Measurements from ENCODE around the gene GCM1.

GCM1 gene

GRCh38 chr6:53103993-53104675 lies 44.5 kb downstream of the GCM1 start:
- DNase-seq: no peak

DNA sequence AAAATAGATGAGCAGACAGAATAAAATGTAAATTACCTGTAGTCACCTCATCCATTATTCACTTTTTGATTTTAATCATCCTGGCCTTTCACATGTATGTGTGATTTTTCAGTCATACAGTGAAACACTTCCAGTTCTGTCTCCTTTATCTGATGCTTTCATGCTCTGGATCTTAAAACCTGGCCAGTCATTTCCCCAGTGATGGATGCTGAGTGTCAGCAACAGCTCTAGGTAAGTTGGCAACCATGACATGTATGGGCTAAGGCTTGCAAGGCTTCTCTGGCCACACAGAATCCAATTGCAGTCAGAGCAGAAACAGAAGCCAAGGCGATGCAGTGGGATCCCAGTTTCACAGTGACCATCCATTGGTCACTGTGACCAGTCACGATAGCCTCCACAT lies 47.6 kb downstream of the GCM1 start:
- DNase-seq: no peak

- DNase-seq: no peak
Measured at GRCh38 chr6:53100561-53100960, 48.1 kb downstream of the GCM1 start.

DNA sequence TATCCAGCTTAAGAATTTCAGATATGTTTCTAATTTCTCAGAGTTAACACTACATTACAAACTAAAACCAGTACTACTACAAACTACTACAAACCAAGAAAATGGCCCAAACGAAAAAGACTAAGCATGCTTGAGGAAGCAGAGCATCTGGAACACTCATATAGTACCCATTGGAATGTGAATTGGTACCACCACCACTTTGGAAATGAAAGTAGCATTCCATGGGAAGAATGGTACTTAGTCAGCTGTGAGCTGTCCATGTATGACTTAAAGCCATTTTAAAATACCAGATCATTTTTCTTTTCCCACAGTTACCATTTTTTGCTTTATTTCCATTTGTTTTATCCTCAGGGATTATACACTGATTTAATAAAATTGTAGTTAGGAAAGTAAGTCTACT lies 52.9 kb downstream of the GCM1 start:
- no peak for DNase-seq

DNA sequence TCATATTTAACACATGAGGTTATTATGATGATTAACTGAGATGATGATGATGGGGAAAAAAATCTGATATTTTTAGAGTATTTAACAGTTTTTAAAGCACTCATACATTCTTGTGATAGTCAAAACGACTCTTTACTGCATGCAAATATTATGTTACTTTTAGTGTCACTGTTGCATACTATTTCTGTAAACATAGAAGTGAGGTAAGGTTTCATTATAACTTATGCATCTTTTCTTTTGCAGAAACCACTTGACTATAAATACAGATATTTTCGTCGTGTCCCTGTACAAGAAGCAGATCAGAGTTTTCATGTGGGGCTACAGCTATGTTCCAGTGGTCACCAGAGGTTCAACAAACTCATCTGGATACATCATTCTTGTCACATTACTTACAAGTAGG lies 53.4 kb downstream of the GCM1 start:
- no peak for DNase-seq

- no peak for DNase-seq
Measured at GRCh38 chr6:53090576-53090975, 58.1 kb downstream of the GCM1 start.

DNA sequence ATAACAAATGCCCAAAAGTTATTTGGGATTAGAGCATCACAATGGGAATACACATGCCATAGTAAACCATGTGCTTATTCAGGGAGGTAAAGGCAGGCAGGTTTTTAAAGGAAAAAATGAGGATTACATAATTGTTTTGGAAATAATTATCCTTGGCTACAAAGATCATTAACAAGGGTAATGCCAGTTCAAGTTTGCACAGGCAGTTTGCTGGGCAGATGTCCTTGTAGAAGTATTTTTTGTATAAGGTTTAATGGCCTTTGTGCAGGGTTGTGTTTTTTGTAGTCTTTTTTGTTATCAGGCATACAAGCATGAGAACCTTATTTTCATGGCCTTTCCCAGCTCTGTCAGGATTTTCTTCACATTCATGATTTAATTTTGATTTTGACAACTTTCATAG lies 58.7 kb downstream of the GCM1 start:
- no peak for DNase-seq

- no peak for DNase-seq
Measured at GRCh38 chr6:53086302-53086701, 62.3 kb downstream of the GCM1 start.

DNA sequence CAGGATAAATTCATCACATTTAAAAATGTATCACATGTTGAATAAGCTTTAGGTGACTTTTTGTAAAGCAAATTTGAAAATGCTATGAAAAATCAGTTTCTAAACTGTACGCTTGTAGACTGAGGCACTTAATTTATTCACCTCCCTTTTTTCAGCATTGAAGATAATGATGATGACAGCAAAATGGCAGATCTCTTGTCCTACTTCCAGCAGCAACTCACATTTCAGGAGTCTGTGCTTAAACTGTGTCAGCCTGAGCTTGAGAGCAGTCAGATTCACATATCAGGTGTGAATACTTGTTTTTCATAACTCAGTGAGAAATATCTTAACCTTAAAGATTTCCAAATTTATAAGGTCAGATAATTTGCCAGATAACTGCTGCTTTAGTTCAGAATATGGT lies 67.8 kb downstream of the GCM1 start:
- no peak for DNase-seq

Measured in T-helper 1 cell (primary cell).